Measurements from ENCODE around the gene TMPRSS4.

DNA sequence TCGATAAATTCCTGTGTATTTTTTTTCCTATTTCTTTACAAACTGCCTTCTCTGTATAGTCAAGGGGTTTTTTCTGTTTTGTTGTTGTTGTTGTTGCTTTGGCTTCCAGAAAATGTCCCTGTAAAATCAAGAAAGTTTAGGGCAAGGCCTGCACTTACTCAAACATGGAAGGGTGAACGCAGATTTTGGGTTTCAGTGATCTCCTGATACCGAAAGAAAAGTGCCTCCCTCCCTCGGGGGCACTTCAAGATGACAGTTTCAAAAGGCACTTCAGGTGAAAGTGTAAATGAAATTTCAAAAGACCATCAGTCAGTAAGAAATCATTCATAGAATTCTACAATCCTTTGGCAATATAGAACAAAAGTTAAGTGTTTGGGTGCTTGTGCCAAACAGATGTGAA lies 43.4 kb upstream of the TMPRSS4 start:
- TF ChIP-seq, protein P1, sequence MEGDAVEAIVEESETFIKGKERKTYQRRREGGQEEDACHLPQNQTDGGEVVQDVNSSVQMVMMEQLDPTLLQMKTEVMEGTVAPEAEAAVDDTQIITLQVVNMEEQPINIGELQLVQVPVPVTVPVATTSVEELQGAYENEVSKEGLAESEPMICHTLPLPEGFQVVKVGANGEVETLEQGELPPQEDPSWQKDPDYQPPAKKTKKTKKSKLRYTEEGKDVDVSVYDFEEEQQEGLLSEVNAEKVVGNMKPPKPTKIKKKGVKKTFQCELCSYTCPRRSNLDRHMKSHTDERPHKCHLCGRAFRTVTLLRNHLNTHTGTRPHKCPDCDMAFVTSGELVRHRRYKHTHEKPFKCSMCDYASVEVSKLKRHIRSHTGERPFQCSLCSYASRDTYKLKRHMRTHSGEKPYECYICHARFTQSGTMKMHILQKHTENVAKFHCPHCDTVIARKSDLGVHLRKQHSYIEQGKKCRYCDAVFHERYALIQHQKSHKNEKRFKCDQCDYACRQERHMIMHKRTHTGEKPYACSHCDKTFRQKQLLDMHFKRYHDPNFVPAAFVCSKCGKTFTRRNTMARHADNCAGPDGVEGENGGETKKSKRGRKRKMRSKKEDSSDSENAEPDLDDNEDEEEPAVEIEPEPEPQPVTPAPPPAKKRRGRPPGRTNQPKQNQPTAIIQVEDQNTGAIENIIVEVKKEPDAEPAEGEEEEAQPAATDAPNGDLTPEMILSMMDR (IDR thresholded peaks at IDR 0.05) = no peak
- TF ChIP-seq POLR2A (IDR thresholded peaks at IDR 0.05) = no peak
